MM.1S (cell line): ENCODE data around the gene CPPED1.

Source experiments
- DNase-seq: peaks from one replicate; pipeline ENCODE4 v3.0.0-alpha.2; 2015
- H2AFZ ChIP-seq: fragments of 300-600 bp; sonication (generic); 2 replicates; pipeline ENCODE4 v1.6.0; 2016; ENCODE audit warnings: antibody characterized with exemption, low read length
- H3F3A ChIP-seq: fragments of 300-600 bp; sonication (generic); 2 replicates; pipeline ENCODE4 v1.6.1; 2016; ENCODE audit warnings: mild to moderate bottlenecking, antibody characterized with exemption, low read length, moderate library complexity, mixed read lengths; ENCODE audit not compliant: insufficient read depth
- H3K27ac ChIP-seq: fragments of 300-600 bp; sonication (generic); 2 replicates; pipeline ENCODE4 v1.5.1; 2016; ENCODE audit warnings: mild to moderate bottlenecking, low read length
- H3K27me3 ChIP-seq: fragments of 300-600 bp; sonication (generic); replicated peaks from 2 replicates; pipeline ENCODE4 v1.6.0; 2016; ENCODE audit warnings: low read length; ENCODE audit not compliant: insufficient read depth
- H3K36me3 ChIP-seq: fragments of 300-600 bp; sonication (generic); replicated peaks from 2 replicates; pipeline ENCODE4 v1.6.1; 2016; ENCODE audit warnings: mild to moderate bottlenecking, low read length, mixed read lengths; ENCODE audit not compliant: insufficient read depth
- H3K4me1 ChIP-seq: fragments of 300-600 bp; sonication (generic); 2 replicates; pipeline ENCODE4 v1.6.1; 2016; ENCODE audit warnings: low read length, mixed read lengths
- H3K4me2 ChIP-seq: fragments of 300-600 bp; sonication (generic); 2 replicates; pipeline ENCODE4 v1.6.0; 2016; ENCODE audit warnings: low read depth, low read length
- H3K4me3 ChIP-seq: fragments of 300-600 bp; sonication (generic); 2 replicates; pipeline ENCODE4 v1.5.1; 2016; ENCODE audit warnings: low read length, mixed read lengths
- H3K79me2 ChIP-seq: fragments of 300-600 bp; sonication (generic); 2 replicates; pipeline ENCODE4 v1.6.1; 2016; ENCODE audit warnings: mixed run types, low read length, mixed read lengths
- H3K9ac ChIP-seq: fragments of 300-600 bp; sonication (generic); 2 replicates; pipeline ENCODE4 v1.6.1; 2016; ENCODE audit warnings: low read length, mixed read lengths
- H3K9me2 ChIP-seq: fragments of 300-600 bp; sonication (generic); replicated peaks from 2 replicates; pipeline ENCODE4 v1.6.1; 2016; ENCODE audit warnings: mild to moderate bottlenecking, low read length, mixed read lengths; ENCODE audit not compliant: insufficient read depth
- H3K9me3 ChIP-seq: fragments of 300-600 bp; sonication (generic); replicated peaks from 2 replicates; pipeline ENCODE4 v1.6.1; 2016; ENCODE audit warnings: mild to moderate bottlenecking, low read length, mixed read lengths; ENCODE audit not compliant: insufficient read depth
- H4K20me1 ChIP-seq: fragments of 300-600 bp; sonication (generic); 2 replicates; pipeline ENCODE4 v1.6.1; 2016; ENCODE audit warnings: mild to moderate bottlenecking, low read length, moderate library complexity, mixed read lengths; ENCODE audit not compliant: insufficient read depth
- CTCF ChIP-seq: fragments of 300-600 bp; sonication (generic); IDR thresholded peaks from 2 replicates; pipeline ENCODE4 v1.5.1; 2016; ENCODE audit warnings: antibody characterized with exemption, low read length, mixed read lengths
- EZH2 ChIP-seq: fragments of 300-600 bp; sonication (generic); optimal IDR thresholded peaks from 2 replicates; pipeline ENCODE3; 2017; ENCODE audit warnings: low read depth, mild to moderate bottlenecking, antibody characterized with exemption, low read length, mixed read lengths
- EZH2phosphoT487 ChIP-seq: fragments of 300-600 bp; sonication (generic); IDR thresholded peaks from 2 replicates; pipeline ENCODE4 v1.6.1; 2018; ENCODE audit warnings: antibody characterized with exemption, low read length

Gene CPPED1

GRCh38 chr16:12723681-12724080, 80.0 kb downstream of the CPPED1 start:
- no peak for DNase-seq
- H3K27ac ChIP-seq = no peak overlapping the region
- TF ChIP-seq EZH2 (no peak), EZH2phosphoT487 (no peak), CTCF (no peak)
- H3K9me2 ChIP-seq = no peaks in the 10 kb centered on the region
- H3F3A ChIP-seq = no peaks in the 10 kb centered on the region
- no peaks in the 10 kb centered on the region for H3K27me3 ChIP-seq
- H3K4me2 ChIP-seq = no peak overlapping the region
- H3K36me3 ChIP-seq = no peaks in the 10 kb centered on the region
- no peaks in the 10 kb centered on the region for H4K20me1 ChIP-seq
- H2AFZ ChIP-seq = no peak overlapping the region
- H3K79me2 ChIP-seq = no peaks in the 10 kb centered on the region
- no peaks in the 10 kb centered on the region for H3K9me3 ChIP-seq
- H3K9ac ChIP-seq = no peak overlapping the region
- no peaks in the 10 kb centered on the region for H3K4me1 ChIP-seq
- no peak overlapping the region for H3K4me3 ChIP-seq

- no peaks in the 10 kb centered on the region for H4K20me1 ChIP-seq
- DNase-seq = no peak
- H3K4me1 ChIP-seq = no peaks in the 10 kb centered on the region
- no peaks in the 10 kb centered on the region for H3F3A ChIP-seq
- H3K79me2 ChIP-seq = no peaks in the 10 kb centered on the region
- no peak for TF ChIP-seq EZH2
- TF ChIP-seq CTCF = no peak
- no peak for TF ChIP-seq EZH2phosphoT487
- no peak overlapping the region for H3K4me3 ChIP-seq
- no peaks in the 10 kb centered on the region for H3K9me3 ChIP-seq
- no peak overlapping the region for H3K4me2 ChIP-seq
- H3K27ac ChIP-seq = no peak overlapping the region
- H2AFZ ChIP-seq = no peak overlapping the region
- no peaks in the 10 kb centered on the region for H3K36me3 ChIP-seq
- no peaks in the 10 kb centered on the region for H3K9me2 ChIP-seq
- H3K27me3 ChIP-seq = no peaks in the 10 kb centered on the region
- no peak overlapping the region for H3K9ac ChIP-seq
These were observed 81.8 kb downstream of the CPPED1 start for GRCh38 chr16:12721841-12722421.

GRCh38 chr16:12719972-12720371, 83.7 kb downstream of the CPPED1 start:
- H3K9me3 ChIP-seq = no peaks in the 10 kb centered on the region
- no peak for DNase-seq
- TF ChIP-seq EZH2 (no peak), EZH2phosphoT487 (no peak), CTCF (no peak)
- no peaks in the 10 kb centered on the region for H3K27me3 ChIP-seq
- no peaks in the 10 kb centered on the region for H3K36me3 ChIP-seq
- H3K9me2 ChIP-seq = no peaks in the 10 kb centered on the region
- no peaks in the 10 kb centered on the region for H4K20me1 ChIP-seq
- no peak overlapping the region for H3K9ac ChIP-seq
- H3K4me3 ChIP-seq = no peak overlapping the region
- H2AFZ ChIP-seq = no peak overlapping the region
- H3K4me1 ChIP-seq = no peaks in the 10 kb centered on the region
- no peak overlapping the region for H3K4me2 ChIP-seq
- H3K79me2 ChIP-seq = no peaks in the 10 kb centered on the region
- H3K27ac ChIP-seq = no peak overlapping the region
- no peaks in the 10 kb centered on the region for H3F3A ChIP-seq
